Adrenal gland (tissue), 12 donors: ENCODE results near the gene OR2L8. TPM values are rescaled to one million over a fixed set of nuclear protein-coding genes. Genes with fewer than 3 reads are reported as not detected.

Source experiments
- DNase-seq, 7 donors: peaks; one replicate each; pipeline ENCODE4 v3.0.0-alpha.2; 2019 to 2020
- H3K27ac ChIP-seq, 5 donors: fragments of 200-600 bp; sonication (generic) in 4 of 5; 1 replicate in 3 of 5; 2 replicates in 2 of 5; pipeline versions ENCODE4 v1.5.1 to v1.8.0; 2016 to 2020; ENCODE audit warnings: mild to moderate bottlenecking in 1 of 5
- H3K27me3 ChIP-seq: fragments of 200-600 bp; 2 replicates; pipeline ENCODE4 v1.8.0; 2021
- H3K36me3 ChIP-seq, 2 donors: fragments of 200-600 bp; replicated peaks in 1 of 2; 1 replicate in 1 of 2; 2 replicates in 1 of 2; pipeline versions ENCODE4 v1.5.1 to v1.8.0; 2018 to 2022
- H3K4me1 ChIP-seq, 2 donors: fragments of 200-600 bp; replicated peaks in 1 of 2; 1 replicate in 1 of 2; 2 replicates in 1 of 2; pipeline versions ENCODE4 v1.5.1 to v1.8.0; 2018 to 2021
- H3K4me3 ChIP-seq, 4 donors: fragments of 200-600 bp; sonication (generic) in 3 of 4; one replicate each; pipeline ENCODE4 v1.5.1; 2016 to 2018
- H3K9me3 ChIP-seq, 3 donors: fragments of 200-600 bp; sonication (generic) in 1 of 3; replicated peaks in 1 of 3; 1 replicate in 2 of 3; 2 replicates in 1 of 3; pipeline versions ENCODE4 v1.5.1 to v1.8.0; 2016 to 2021
- CTCF ChIP-seq, 6 experiments: fragments of 450-650 bp in 4 of 6; fragments of 200-600 bp in 2 of 6; sonication (generic) in 1 of 6; IDR thresholded peaks; 1 replicate in 5 of 6; 2 replicates in 1 of 6; pipeline versions ENCODE4 v1.5.1 to v1.8.0; 2016 to 2021; ENCODE audit warnings: antibody characterized with exemption in 6 of 6, mild to moderate bottlenecking in 2 of 6, moderate library complexity in 1 of 6
- POLR2A ChIP-seq, 2 donors: fragments of 450-650 bp; IDR thresholded peaks; one replicate each; pipeline ENCODE4 v1.6.1; 2017; ENCODE audit warnings: antibody characterized with exemption in 2 of 2, mild to moderate bottlenecking in 2 of 2, moderate library complexity in 1 of 2
- WGBS, 4 donors: extraction: QIAGEN DNeasy Blood & Tissue Kit in 2 of 4; methylation state at CpG; one replicate each; pipeline versions ENCODE4 v1.1.5 to v1.1.7; 2013 to 2017; 5-methylcytosine and 5-hydroxymethylcytosine counted together
- intact Hi-C, 2 donors: fragments of 100-400 bp; cut with DNase I; formaldehyde crosslinking; loops; one replicate each; pipeline versions ENCODE4 v1.14.1 to v1.15.0; 2022 to 2023
- polyA plus RNA-seq, 3 donors: library from polyadenylated mRNA; stranded (reverse); fragments of 200-250 nt in 2 of 3; fragments of 350-450 nt in 1 of 3; fragmentation: Illumina TruSeq in 1 of 3; extraction: RNeasy Lipid Tissue Mini Kit (QIAGEN cat#74804) in 1 of 3; gene quantifications; one replicate each; pipeline ENCODE4 v1.2.3, GENCODE V29; 2013 to 2014
- total RNA-seq, 9 donors: library from RNA; depleted of rRNA in 4 of 9; stranded (reverse); fragments of >200 nt in 4 of 9; fragments of 120-200 nt in 1 of 9; fragmentation: NEBNext Ultra II Directional in 1 of 9; extraction: Animal tissue kit (Norgen Biotek cat#: 25700) in 1 of 9; gene quantifications; one replicate each; pipeline versions ENCODE4 v1.1.0 to v1.2.4, GENCODE V29; 2013 to 2023
- donor health status: healthy with polysubstance abuse.
- donor health status: Bipolar disorder and iron deficiency.
- donor health status: DM: yes; HTN: yes; CAD: no.
- donor health status: DM: no; HTN: no; CAD: no.
- donor health status: DM: no; HTN: no; CAD: no.
- donor health status: DM: yes; HTN: yes; CAD: no.

Gene OR2L8
- total and polyA plus RNA-seq, 12 donors = 0.67 TPM; not detected in 11

GRCh38 chr1:247953408-247953807, 4.8 kb downstream of the OR2L8 start:
- no peak for DNase-seq
- 79 to 91% (median 88%) methylated on average over 1 of the region's 1 CpG for WGBS, 4 donors
- no peaks in the 10 kb centered on the region for H3K27me3 ChIP-seq
- intact Hi-C loops = no loop called here
- H3K36me3 ChIP-seq = no peaks in the 10 kb centered on the region
- H3K4me1 ChIP-seq = no peaks in the 10 kb centered on the region
- H3K4me3 ChIP-seq = no peak overlapping the region
- no peak overlapping the region for H3K27ac ChIP-seq
- H3K9me3 ChIP-seq = no peaks in the 10 kb centered on the region
- TF ChIP-seq POLR2A (IDR thresholded peaks at IDR 0.05) (no peak), CTCF (IDR thresholded peaks at IDR 0.05) (no peak)

GRCh38 chr1:247961791-247962190, 13.1 kb downstream of the OR2L8 start:
- WGBS, 4 donors = 21 to 31% (median 27%) methylated on average over 3 of the region's 3 CpGs
- Histone ChIP-seq H3K27ac (no peak overlapping the region), H3K4me1 (no peaks in the 10 kb centered on the region)

GRCh38 chr1:247962911-247963588, 14.4 kb downstream of the OR2L8 start:
- H3K36me3 ChIP-seq = no peaks in the 10 kb centered on the region
- no peaks in the 10 kb centered on the region for H3K4me1 ChIP-seq
- H3K27me3 ChIP-seq = no peaks in the 10 kb centered on the region
- H3K4me3 ChIP-seq = no peak overlapping the region
- no peak for TF ChIP-seq CTCF (IDR thresholded peaks at IDR 0.05)
- TF ChIP-seq POLR2A (IDR thresholded peaks at IDR 0.05) = no peak
- WGBS, 4 donors = 60 to 64% (median 63%) methylated on average over 4 of the region's 4 CpGs
- DNase-seq = no peak
- intact Hi-C loops = no loop called here
- H3K27ac ChIP-seq = no peak overlapping the region
- H3K9me3 ChIP-seq = no peaks in the 10 kb centered on the region

More at GRCh38 chr1:247961791-247962190, 13.1 kb downstream of the OR2L8 start:
- Histone ChIP-seq H3K27me3 (no peaks in the 10 kb centered on the region), H3K9me3 (no peaks in the 10 kb centered on the region), H3K36me3 (no peaks in the 10 kb centered on the region), H3K4me3 (no peak overlapping the region)
- intact Hi-C loops = no loop called here
- no peak for DNase-seq
- TF ChIP-seq POLR2A (IDR thresholded peaks at IDR 0.05) (no peak), CTCF (IDR thresholded peaks at IDR 0.05) (no peak)

GRCh38 chr1:247964933-247965332, 16.3 kb downstream of the OR2L8 start, which contains the start of gene OR2AK2:
Gene OR2AK2, plus strand, starts transcription at chr1:247965233. Its CDS starts 144 bp downstream, at chr1:247965377.
- Histone ChIP-seq H3K9me3 (no peaks in the 10 kb centered on the region), H3K36me3 (no peaks in the 10 kb centered on the region), H3K4me3 (no peak within 1 kb of the TSS), H3K4me1 (no peaks in the 10 kb centered on the region), H3K27ac (no peak within 1 kb of the TSS), H3K27me3 (no peaks in the 10 kb centered on the region)
- intact Hi-C loops = no loop called here
- 84 to 91% (median 89%) methylated on average over 2 of the region's 2 CpGs for WGBS, 4 donors
- TF ChIP-seq CTCF (IDR thresholded peaks at IDR 0.05) = no peak
- TF ChIP-seq POLR2A (IDR thresholded peaks at IDR 0.05) = no peak
- no peak for DNase-seq
